HepG2 (cell line): ENCODE data around the gene MRPL48. TPM values are rescaled to one million over a fixed set of nuclear protein-coding genes. Genes with fewer than 3 reads are reported as not detected.

ENCODE experiments used
- ARNT ChIP-seq: fragments of 450-650 bp; IDR thresholded peaks from 2 replicates; pipeline ENCODE4 v1.6.1; 2017
- FOXM1 ChIP-seq: sonication (generic); formaldehyde crosslinking; IDR thresholded peaks from 2 replicates; pipeline ENCODE4 v1.5.0; 2020; ENCODE audit warnings: missing genetic modification reagents
- KDM5B ChIP-seq: sonication (generic); formaldehyde crosslinking; IDR thresholded peaks from 2 replicates; pipeline ENCODE4 v1.4.0; 2020; ENCODE audit warnings: missing genetic modification reagents, mild to moderate bottlenecking, borderline replicate concordance
- MLX ChIP-seq: IDR thresholded peaks from 2 replicates; pipeline ENCODE4 v1.6.1; 2016
- NFIB ChIP-seq: sonication (generic); formaldehyde crosslinking; IDR thresholded peaks from 2 replicates; pipeline ENCODE4 v1.9.0; 2021; ENCODE audit warnings: missing genetic modification reagents, mild to moderate bottlenecking, borderline replicate concordance
- PITX1 ChIP-seq: sonication (generic); formaldehyde crosslinking; IDR thresholded peaks from 2 replicates; pipeline ENCODE4 v1.5.1; 2020; ENCODE audit warnings: mild to moderate bottlenecking, missing genetic modification reagents
- SKI ChIP-seq: fragments of 450-650 bp; IDR thresholded peaks from one replicate; pipeline ENCODE4 v1.6.1; 2018; ENCODE audit warnings: mild to moderate bottlenecking; ENCODE audit not compliant: partially characterized antibody
- ZBTB7A ChIP-seq: sonication (generic); formaldehyde crosslinking; IDR thresholded peaks from 2 replicates; pipeline ENCODE4 v1.8.0; 2022; ENCODE audit warnings: mild to moderate bottlenecking, missing genetic modification reagents
- ZNF232 ChIP-seq: sonication (generic); formaldehyde crosslinking; IDR thresholded peaks from 2 replicates; pipeline ENCODE4 v1.4.0; 2020; ENCODE audit warnings: missing genetic modification reagents, borderline replicate concordance
- ZNF234 ChIP-seq: sonication (generic); formaldehyde crosslinking; conservative IDR thresholded peaks from 2 replicates; pipeline ENCODE4 v1.5.1; 2020; ENCODE audit warnings: mild to moderate bottlenecking, missing genetic modification reagents
- ZNF326 ChIP-seq: sonication (generic); formaldehyde crosslinking; IDR thresholded peaks from 2 replicates; pipeline ENCODE4 v1.4.0; 2020; ENCODE audit warnings: missing genetic modification reagents, borderline replicate concordance
- ZNF563 ChIP-seq: sonication (generic); formaldehyde crosslinking; IDR thresholded peaks from 2 replicates; pipeline ENCODE4 v1.8.0; 2022; ENCODE audit warnings: mild to moderate bottlenecking, moderate library complexity, missing genetic modification reagents
- ZNF614 ChIP-seq: IDR thresholded peaks from 2 replicates; pipeline ENCODE4 v1.6.1; 2018; ENCODE audit warnings: missing biosample characterization, missing genetic modification reagents, inconsistent platforms, borderline replicate concordance
- ZNF687 ChIP-seq: sonication (generic); formaldehyde crosslinking; IDR thresholded peaks from 2 replicates; pipeline ENCODE4 v1.5.1; 2020; ENCODE audit warnings: mild to moderate bottlenecking, missing genetic modification reagents, moderate library complexity
- ZNF766 ChIP-seq: sonication (generic); formaldehyde crosslinking; IDR thresholded peaks from 2 replicates; pipeline ENCODE4 v1.5.0; 2020; ENCODE audit warnings: missing genetic modification reagents, borderline replicate concordance
- ZSCAN31 ChIP-seq: sonication (generic); formaldehyde crosslinking; IDR thresholded peaks from 2 replicates; pipeline ENCODE4 v1.5.0; 2020; ENCODE audit warnings: low read depth, mild to moderate bottlenecking, missing genetic modification reagents
- ZSCAN9 ChIP-seq: IDR thresholded peaks from 2 replicates; pipeline ENCODE4 v1.6.1; 2016; ENCODE audit warnings: borderline replicate concordance
- ZXDC ChIP-seq: sonication (generic); formaldehyde crosslinking; IDR thresholded peaks from 2 replicates; pipeline ENCODE4 v1.5.0; 2020; ENCODE audit warnings: mild to moderate bottlenecking, missing genetic modification reagents
- polyA plus RNA-seq, 8 experiments: library from polyadenylated mRNA; depleted of rRNA in 3 of 8; stranded (reverse) in 7 of 8; unstranded in 1 of 8; fragments of >200 nt; fragmentation: Illumina TruSeq in 4 of 8; extraction: Trizol in 4 of 8; gene quantifications; 2 replicates each; pipeline versions ENCODE4 v1.2.1 to v1.2.3, GENCODE V29; 2011 to 2016; ENCODE audit warnings: low read depth in 4 of 8, missing spikeins in 1 of 8, mixed read lengths in 1 of 8; ENCODE audit not compliant: insufficient read depth in 1 of 8
- total RNA-seq, 5 experiments: library from RNA; depleted of rRNA; stranded (reverse); fragments of >200 nt; fragmentation: Illumina TruSeq; extraction: Trizol; gene quantifications; 2 replicates each; pipeline ENCODE4 v1.2.3, GENCODE V29; 2016; ENCODE audit warnings: low read depth in 1 of 5

Gene MRPL48
- total and polyA plus RNA-seq, 2 of the 13 experiments (the other 11 are each of a cell fraction or from before 2014, with no cell fraction given), result 61.2 to 67.9 TPM

GRCh38 chr11:73787643-73788558 is at the start of gene MRPL48 (continued):
- peak; percentile 13; the same call in 1 of the 2 replicates for TF ChIP-seq ZNF614 (CRISPR knock-in tag)
- no peak; the same call in 1 of the 2 replicates for TF ChIP-seq MLX (CRISPR knock-in tag)
- peak; percentile 67 for TF ChIP-seq KDM5B
- TF ChIP-seq ZSCAN9 (CRISPR knock-in tag), result peak; percentile 24; the same call in 1 of the 2 replicates
- TF ChIP-seq ZNF326 (CRISPR knock-in tag), result no peak
- TF ChIP-seq ZNF563, result peak; percentile 59; the same call in 1 of the 2 replicates
- peak; percentile 99 for TF ChIP-seq ZNF687 (CRISPR knock-in tag)
- TF ChIP-seq ZSCAN31, result peak; percentile 95; the same call in 1 of the 2 replicates
- no peak for TF ChIP-seq ARNT
- no peak for TF ChIP-seq NFIB (CRISPR knock-in tag)
- peak; percentile 49; the same call in 1 of the 2 replicates for TF ChIP-seq ZNF234 (CRISPR knock-in tag)
- TF ChIP-seq ZBTB7A, result peak; percentile 63; the same call in 1 of the 2 replicates
- TF ChIP-seq ZNF232 (CRISPR knock-in tag), result peak; percentile 42; the same call in 1 of the 2 replicates
- peak; percentile 65; the same call in 1 of the 2 replicates for TF ChIP-seq PITX1 (CRISPR knock-in tag)
- TF ChIP-seq SKI, result peak; percentile 62
- TF ChIP-seq ZXDC, result peak; percentile 96
- TF ChIP-seq ZNF766 (CRISPR knock-in tag), result no peak; the same call in 1 of the 2 replicates
- TF ChIP-seq FOXM1, result no peak
